HepG2 (cell line): ENCODE data around the gene GBE1.

Experiments
- ARNT2 ChIP-seq: sonication (generic); formaldehyde crosslinking; IDR thresholded peaks from 2 replicates; pipeline ENCODE4 v1.8.0; 2022; ENCODE audit warnings: mild to moderate bottlenecking, low read depth, missing genetic modification reagents, moderate library complexity
- CHD2 ChIP-seq: IDR thresholded peaks from 2 replicates; pipeline ENCODE4 v1.6.1; 2011; ENCODE audit warnings: low read depth, low read length, improper control_type of control experiment
- CHD4 ChIP-seq: fragments of 200-600 bp; sonication (generic); IDR thresholded peaks from 2 replicates; pipeline ENCODE4 v1.7.0; 2017; ENCODE audit warnings: mild to moderate bottlenecking, low read length, borderline replicate concordance
- FIP1L1 ChIP-seq: fragments of 200-400 bp; formaldehyde crosslinking; IDR thresholded peaks from 2 replicates; pipeline ENCODE4 v1.6.1; 2018; ENCODE audit warnings: low read depth, mild to moderate bottlenecking, low read length, moderate library complexity, borderline replicate concordance; ENCODE audit not compliant: insufficient read depth
- FOXK2 ChIP-seq: fragments of 450-650 bp; IDR thresholded peaks from 2 replicates; pipeline ENCODE4 v1.6.1; 2016
- HDAC1 ChIP-seq: sonication (generic); formaldehyde crosslinking; IDR thresholded peaks from 2 replicates; pipeline ENCODE4 v1.5.1; 2020; ENCODE audit warnings: mild to moderate bottlenecking, missing genetic modification reagents
- MAFF ChIP-seq: IDR thresholded peaks from 2 replicates; pipeline ENCODE4 v1.6.1; 2011; ENCODE audit warnings: low read depth, low read length, improper control_type of control experiment
- POLR2A ChIP-seq, 2 experiments: IDR thresholded peaks; 2 replicates each; pipeline ENCODE4 v1.6.1; 2011; ENCODE audit warnings: low read depth in 2 of 2, low read length in 2 of 2, mild to moderate bottlenecking in 1 of 2, moderate library complexity in 1 of 2; ENCODE audit not compliant: insufficient read depth in 1 of 2
- SRF ChIP-seq: IDR thresholded peaks from 2 replicates; pipeline ENCODE4 v1.6.1; 2011; ENCODE audit warnings: mild to moderate bottlenecking, low read depth, low read length, moderate library complexity
- ZNF33B ChIP-seq: sonication (generic); formaldehyde crosslinking; IDR thresholded peaks from 2 replicates; pipeline ENCODE4 v1.5.1; 2020; ENCODE audit warnings: mild to moderate bottlenecking, missing genetic modification reagents
- ZNF512 ChIP-seq: sonication (generic); formaldehyde crosslinking; IDR thresholded peaks from 2 replicates; pipeline ENCODE4 v1.4.0; 2020; ENCODE audit warnings: mild to moderate bottlenecking, missing genetic modification reagents
- ZNF572 ChIP-seq: sonication (generic); formaldehyde crosslinking; IDR thresholded peaks from 2 replicates; pipeline ENCODE4 v1.5.1; 2020; ENCODE audit warnings: mild to moderate bottlenecking, missing genetic modification reagents
- ZNF788 ChIP-seq: sonication (generic); formaldehyde crosslinking; IDR thresholded peaks from 2 replicates; pipeline ENCODE4 v1.5.0; 2020; ENCODE audit warnings: mild to moderate bottlenecking, missing genetic modification reagents, borderline replicate concordance
- TF ChIP-seq, protein P1 (sequence below): sonication (generic); formaldehyde crosslinking; IDR thresholded peaks from 2 replicates; pipeline ENCODE4 v1.5.0; 2020; ENCODE audit warnings: mild to moderate bottlenecking, missing genetic modification reagents, moderate library complexity

- TF ChIP-seq CHD4 (no peak), POLR2A (IDR thresholded peaks at IDR 0.05; ENCODE audit: insufficient read depth in 1 of 2, low read depth in 2 of 2, low read length in 2 of 2) (no peak), ZNF572 (no peak), HDAC1 (CRISPR knock-in tag) (no peak), SRF (no peak), ARNT2 (CRISPR knock-in tag) (no peak), FOXK2 (no peak), ZNF512 (CRISPR knock-in tag) (no peak), FIP1L1 (no peak), CHD2 (no peak), ZNF788 (CRISPR knock-in tag) (no peak), MAFF (no peak), ZNF33B (CRISPR knock-in tag) (no peak)
- TF ChIP-seq, protein P1, sequence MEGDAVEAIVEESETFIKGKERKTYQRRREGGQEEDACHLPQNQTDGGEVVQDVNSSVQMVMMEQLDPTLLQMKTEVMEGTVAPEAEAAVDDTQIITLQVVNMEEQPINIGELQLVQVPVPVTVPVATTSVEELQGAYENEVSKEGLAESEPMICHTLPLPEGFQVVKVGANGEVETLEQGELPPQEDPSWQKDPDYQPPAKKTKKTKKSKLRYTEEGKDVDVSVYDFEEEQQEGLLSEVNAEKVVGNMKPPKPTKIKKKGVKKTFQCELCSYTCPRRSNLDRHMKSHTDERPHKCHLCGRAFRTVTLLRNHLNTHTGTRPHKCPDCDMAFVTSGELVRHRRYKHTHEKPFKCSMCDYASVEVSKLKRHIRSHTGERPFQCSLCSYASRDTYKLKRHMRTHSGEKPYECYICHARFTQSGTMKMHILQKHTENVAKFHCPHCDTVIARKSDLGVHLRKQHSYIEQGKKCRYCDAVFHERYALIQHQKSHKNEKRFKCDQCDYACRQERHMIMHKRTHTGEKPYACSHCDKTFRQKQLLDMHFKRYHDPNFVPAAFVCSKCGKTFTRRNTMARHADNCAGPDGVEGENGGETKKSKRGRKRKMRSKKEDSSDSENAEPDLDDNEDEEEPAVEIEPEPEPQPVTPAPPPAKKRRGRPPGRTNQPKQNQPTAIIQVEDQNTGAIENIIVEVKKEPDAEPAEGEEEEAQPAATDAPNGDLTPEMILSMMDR, result no peak
Measured at GRCh38 chr3:81765400-81765799, 4.0 kb upstream of the GBE1 start.
